ENCODE measurements around the gene PPP1R15A.
A peak's percentile ranks its signal among the peaks of the same experiment; 100 is the strongest.
"Not testable (repeated sequence)": the region's sequence is repeated elsewhere in the genome, so short reads cannot be mapped to it uniquely, and the experiment has no call there.

The PPP1R15A gene

DNA sequence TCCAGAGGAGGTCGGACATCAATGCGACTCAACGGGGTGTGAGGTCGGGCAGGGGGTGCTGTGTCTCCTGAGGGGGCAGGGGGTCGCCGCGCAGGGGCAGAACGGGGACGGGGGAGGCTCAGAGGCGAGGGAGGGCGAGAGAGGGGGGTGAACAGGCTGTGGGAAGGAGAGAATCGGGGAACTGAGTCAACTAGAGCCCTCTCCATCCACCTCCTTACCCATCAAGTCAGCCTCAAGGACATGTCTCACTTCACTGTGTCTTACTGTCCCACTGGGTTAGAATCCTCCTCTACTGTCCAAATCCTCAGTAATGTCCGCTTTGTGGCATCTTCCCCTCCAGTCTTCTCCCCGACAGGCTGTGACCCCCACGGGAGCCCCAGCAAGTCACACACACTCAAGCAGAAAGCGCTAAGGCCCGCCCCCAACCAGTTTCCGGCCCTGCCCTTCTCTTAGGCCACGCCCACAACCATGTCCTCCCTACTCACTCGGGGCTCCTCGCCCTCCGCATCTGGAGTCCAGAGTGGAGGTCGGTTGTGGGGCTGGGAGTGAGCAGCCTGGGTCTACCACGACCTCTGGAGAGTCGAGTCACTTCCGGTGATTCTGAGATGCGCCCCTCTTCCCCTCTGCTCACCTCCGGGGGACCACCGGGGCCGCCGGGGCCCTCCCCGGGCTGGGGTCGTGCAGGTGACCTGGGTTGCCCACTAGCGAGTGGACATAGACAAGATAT lies 13.1 kb upstream of the PPP1R15A start:
- peak in 2 of 58 donors; percentile 4 to 23 for DNase-seq

DNA sequence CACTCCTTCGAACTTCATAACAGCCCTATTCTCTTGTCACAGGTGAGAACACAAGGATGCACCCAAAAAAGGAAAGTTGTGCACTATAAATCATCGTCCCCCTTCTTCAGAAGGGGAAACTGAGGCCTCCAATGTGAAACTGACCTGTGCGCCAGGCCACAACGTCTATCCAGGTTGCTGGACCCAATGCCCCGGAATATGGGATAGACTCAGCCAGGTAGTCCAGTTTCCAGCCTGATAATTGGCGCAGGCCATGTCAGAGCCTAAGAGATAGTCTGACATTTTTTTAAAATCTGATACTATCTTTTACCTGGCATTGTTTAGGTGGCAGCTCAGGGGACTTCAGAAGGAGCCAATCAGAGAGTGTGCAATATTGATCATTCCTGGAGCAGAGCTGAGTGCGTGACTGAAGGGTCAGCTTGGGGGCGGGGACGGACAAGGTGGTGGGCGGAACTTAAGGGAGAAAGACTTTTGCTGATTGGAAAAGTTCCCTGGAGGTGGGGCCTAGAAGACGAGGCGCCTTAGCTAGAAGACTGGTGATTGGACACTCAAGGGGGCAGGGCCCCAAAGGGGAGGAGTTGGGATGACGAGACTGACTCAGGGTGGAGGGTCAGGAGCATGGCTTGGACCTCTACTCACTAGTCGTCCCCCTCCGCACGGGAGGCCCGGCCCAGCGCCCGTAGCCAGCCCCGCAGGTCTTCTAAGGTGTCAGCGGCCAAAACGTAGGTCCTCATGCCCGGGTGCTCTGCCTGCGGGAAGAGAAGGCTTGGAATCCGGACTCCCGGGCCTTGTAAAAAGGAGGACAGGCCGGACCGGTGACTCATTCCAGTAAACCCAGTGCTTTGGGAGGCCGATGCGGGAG lies 12.3 kb upstream of the PPP1R15A start:
- no peak for DNase-seq

GRCh38 chr19:48861313-48861712 lies 10.9 kb upstream of the PPP1R15A start:
- DNase-seq = no peak

DNA sequence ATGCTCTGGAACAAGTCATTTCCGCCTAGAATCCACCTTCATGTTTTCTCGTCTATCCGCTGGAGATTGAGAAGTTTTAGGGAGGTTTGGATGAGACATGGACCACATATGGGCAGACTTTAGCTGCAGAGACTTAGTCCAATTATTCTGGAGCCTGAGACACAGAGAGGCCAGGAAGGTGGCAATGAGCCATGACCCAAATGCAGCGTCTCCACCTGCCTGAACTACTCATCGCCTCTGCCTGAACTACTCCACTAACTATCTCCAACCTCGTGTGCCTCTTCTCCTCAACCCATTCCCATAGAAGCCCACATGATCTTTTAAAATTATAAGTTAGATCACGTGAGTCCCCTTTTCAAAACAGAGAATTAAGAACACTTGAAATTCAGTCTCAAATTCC lies 9.4 kb upstream of the PPP1R15A start:
- DNase-seq = no peak

DNA sequence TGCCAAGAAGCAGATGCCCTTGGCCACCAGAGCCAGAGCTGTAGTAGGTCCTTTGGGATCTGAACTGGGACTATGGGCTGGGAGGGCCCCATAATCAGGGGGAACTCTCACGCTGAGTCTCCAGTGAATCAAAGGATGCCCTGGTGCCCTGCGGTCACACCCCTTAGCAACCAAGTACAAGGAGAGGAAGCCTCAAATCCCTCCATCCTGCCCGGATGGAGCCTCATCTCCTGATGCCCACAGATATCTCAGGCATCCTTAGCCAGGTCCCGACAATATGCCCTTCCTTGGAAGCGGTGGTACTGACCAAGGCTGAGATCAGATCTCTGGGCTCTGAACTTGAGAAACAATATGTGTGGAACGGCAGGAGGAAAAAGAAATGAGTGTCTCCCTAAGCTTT lies 5.5 kb upstream of the PPP1R15A start:
- DNase-seq = no peak

GRCh38 chr19:48867123-48867745 lies 5.0 kb upstream of the PPP1R15A start:
- no peak for DNase-seq

DNA sequence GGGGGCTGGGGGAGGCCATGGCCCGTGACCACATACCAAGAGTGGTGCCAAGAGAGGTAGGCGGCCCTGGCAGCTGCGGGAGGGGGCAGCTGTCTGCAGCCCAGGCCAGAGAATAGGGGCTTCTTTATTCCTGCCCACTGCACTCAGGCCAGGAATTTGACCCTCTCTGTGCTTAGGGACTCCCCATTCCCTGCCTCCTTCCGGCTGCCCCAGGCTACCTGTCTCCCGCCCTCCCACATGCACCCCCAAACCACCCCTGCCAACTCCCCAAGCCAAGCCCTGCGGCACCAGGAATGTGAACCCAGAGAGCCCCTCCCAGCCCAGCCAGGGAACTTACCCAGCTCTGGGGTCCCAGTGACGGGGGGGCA lies 4.5 kb upstream of the PPP1R15A start:
- no peak for DNase-seq

- no peak for DNase-seq
These were observed 3.9 kb upstream of the PPP1R15A start, which contains the start of gene PLEKHA4 for GRCh38 chr19:48868114-48868886. Gene PLEKHA4, minus strand, starts transcription at chr19:48868617. Its CDS starts 997 bp downstream, at chr19:48867620.

DNA sequence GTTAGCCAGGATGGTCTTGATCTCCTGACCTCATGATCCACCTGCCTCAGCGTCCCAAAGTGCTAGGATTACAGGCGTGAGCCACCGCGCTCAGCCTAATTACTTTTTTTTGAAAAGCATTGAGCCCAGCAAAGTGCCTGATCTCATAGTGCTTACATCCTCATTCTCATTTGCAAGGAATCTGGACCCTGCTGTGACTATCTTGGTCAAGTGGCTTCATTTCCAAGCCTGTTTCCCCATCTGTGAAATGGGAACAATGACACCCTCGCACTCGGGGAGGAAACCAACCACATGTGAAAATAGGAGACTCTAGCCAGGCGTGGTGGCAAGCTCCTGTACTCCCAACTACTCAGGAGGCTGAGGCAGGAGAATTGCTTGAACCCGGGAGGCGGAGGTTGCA lies 2.2 kb upstream of the PPP1R15A start:
- no peak for DNase-seq

DNA sequence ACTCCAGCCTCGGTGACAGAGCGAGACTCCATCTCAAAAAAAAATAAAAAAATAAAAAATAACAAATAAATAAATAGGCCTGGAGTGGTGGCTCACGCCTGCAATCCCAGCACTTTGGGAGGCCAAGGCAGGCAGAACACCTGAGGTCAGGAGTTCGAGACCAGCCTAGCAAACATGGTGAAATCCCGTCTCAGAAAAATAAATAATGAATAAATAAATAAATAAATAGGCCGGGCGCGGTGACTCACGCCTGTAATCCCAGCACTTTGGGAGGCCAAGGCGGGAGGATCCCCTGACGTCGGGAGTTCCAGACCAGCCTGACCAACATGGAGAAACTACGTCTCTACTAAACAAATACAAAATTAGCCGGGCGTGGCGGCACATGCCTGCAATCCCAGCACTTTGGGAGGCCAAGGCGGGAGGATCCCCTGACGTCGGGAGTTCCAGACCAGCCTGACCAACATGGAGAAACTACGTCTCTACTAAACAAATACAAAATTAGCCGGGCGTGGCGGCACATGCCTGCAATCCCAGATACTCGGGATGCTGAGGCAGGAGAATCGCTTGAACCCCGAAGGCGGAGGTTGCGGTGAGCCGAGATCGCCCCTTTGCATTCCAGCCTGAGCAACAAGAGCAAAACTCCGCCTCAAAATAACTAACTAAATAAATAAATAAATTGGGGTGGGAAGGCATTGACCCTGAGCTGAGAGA lies 595 bp upstream of the PPP1R15A start:
- DNase-seq = not testable (repeated sequence)

- peak in 38 of 58 donors; percentile 8 to 77 (median 36) for DNase-seq
These were observed 759 bp downstream of the PPP1R15A start for GRCh38 chr19:48872884-48873475.

- peak in 1 of 58 donors; percentile 27 for DNase-seq
These were observed 1.5 kb downstream of the PPP1R15A start for GRCh38 chr19:48873476-48874302.

DNA sequence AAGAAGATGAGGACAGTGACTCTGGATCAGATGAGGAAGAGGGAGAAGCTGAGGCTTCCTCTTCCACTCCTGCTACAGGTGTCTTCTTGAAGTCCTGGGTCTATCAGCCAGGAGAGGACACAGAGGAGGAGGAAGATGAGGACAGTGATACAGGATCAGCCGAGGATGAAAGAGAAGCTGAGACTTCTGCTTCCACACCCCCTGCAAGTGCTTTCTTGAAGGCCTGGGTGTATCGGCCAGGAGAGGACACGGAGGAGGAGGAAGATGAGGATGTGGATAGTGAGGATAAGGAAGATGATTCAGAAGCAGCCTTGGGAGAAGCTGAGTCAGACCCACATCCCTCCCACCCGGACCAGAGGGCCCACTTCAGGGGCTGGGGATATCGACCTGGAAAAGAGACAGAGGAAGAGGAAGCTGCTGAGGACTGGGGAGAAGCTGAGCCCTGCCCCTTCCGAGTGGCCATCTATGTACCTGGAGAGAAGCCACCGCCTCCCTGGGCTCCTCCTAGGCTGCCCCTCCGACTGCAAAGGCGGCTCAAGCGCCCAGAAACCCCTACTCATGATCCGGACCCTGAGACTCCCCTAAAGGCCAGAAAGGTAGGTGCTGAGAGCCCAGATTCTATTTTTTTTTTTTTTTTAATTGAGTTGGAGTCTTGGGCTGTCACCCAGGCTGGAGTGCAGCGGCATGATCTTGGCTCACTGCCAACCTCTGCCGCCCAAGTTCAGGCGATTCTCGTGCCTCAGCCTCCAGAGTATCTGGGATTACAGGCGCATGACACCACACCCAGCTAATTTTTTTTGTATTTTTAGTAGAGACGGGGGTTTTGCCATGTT lies 2.3 kb downstream of the PPP1R15A start:
- DNase-seq = peak in 8 of 58 donors; percentile 8 to 74 (median 23)

- peak in 1 of 58 donors; percentile 18 for DNase-seq
These were observed 4.1 kb downstream of the PPP1R15A start for GRCh38 chr19:48876043-48876981.

GRCh38 chr19:48877855-48878195 lies 5.6 kb downstream of the PPP1R15A start:
- DNase-seq = no peak

DNA sequence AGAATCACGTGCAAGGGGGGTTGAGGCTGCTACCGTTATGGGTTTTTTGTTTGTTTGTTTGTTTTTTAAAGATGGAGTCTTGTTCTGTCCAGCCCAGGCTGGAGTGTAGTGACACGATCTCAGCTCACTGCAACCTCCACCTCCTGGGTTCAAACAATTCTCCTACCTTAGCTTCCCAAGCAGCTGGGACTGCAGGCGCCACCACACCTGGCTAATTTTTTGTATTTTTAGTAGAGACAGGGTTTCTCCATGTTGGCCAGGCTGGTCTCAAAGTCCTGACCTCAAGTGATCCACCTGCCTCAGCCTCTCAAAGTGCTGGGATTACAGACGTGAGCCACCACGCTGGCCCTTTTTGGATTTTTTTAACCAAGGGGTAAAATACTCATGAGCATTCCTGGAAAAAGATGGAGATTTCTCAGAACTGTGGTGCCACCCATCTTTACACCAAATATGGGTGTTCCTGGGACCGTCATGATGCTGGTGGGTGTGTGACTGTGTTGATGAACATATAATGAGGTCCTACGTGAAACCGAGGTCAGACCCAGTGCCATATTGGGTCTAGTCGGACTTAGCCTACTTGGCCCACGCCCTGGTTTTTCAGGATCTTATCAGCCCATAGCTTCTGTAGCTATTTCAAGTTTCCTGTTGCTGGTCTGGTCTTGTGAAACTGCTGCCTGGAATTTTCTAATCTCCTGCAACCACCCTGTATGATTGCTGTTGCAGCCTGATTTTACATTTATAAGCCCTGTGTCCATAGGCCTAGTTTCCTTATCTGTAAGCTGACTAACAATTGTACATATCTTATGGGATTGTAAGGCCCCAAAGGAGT lies 6.2 kb downstream of the PPP1R15A start:
- no peak for DNase-seq
